ENCODE measurements around the gene RTN1. TPM values are rescaled to one million over a fixed set of nuclear protein-coding genes. Genes with fewer than 3 reads are reported as not detected.
"Not testable (repeated sequence)": the region's sequence is repeated elsewhere in the genome, so short reads cannot be mapped to it uniquely, and the experiment has no call there.

RTN1 gene
- total RNA-seq, 1 experiment from 2014 or later: 5.3 TPM

GRCh38 chr14:59705245-59705644 lies 165.3 kb downstream of the RTN1 start:
- no peak for DNase-seq (ENCODE audit: low read depth)

DNA sequence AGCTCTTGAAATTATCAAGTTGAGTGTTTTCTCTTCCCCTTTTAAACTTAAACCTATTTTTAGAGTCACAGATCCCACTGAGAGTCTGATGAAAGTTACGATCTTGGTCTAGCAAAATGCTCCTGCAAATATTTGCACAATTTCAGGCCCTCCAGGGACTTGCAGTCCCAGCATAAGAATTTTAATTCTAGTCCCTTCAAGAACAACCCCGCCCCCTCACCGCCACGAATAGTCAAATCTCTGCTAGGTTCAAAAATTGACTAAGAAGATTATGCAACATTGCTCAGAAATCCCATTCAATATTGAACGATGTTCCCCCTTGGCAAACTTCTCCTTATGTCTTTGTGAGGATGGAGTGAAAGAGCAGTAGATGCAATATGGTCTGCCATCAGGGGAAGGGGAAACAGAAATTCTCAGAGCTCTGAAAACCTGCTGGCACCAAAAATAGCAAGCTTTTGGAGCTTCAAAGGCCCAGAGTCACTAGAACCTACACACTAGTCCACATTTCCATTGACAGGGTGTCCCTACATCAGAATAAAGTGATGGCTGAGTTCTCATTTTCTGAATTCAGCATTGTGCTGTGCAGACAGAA lies 166.4 kb downstream of the RTN1 start:
- DNase-seq (ENCODE audit: low read depth): no peak

GRCh38 chr14:59699442-59699841 lies 171.1 kb downstream of the RTN1 start:
- DNase-seq (ENCODE audit: low read depth): no peak

GRCh38 chr14:59698793-59699192 lies 171.8 kb downstream of the RTN1 start:
- DNase-seq (ENCODE audit: low read depth): no peak

DNA sequence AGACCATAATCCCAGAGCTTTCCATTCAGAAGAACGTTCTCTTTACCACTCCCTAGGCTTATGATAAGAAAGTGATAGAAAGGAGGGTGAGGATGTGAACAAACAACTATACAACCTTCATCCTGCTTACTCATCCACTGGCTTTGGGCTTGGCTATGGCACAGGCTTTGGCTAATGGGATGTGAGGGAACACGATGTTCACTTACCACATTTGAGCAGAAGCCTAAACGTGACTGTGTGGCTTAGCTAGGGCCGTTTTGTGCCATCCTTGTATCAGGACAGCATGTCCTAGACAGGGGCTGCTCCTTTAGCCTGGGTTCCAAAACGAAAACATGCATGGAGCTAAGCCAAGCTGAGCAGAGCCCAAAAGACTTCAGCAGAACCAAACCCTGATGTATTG lies 175.4 kb downstream of the RTN1 start:
- DNase-seq (ENCODE audit: low read depth): no peak

- DNase-seq (ENCODE audit: low read depth): no peak
These were observed 179.3 kb downstream of the RTN1 start for GRCh38 chr14:59691266-59691665.

- no peak for DNase-seq (ENCODE audit: low read depth)
These were observed 180.2 kb downstream of the RTN1 start for GRCh38 chr14:59690426-59690825.

- peak; percentile 45 for DNase-seq (ENCODE audit: low read depth)
These were observed 182.1 kb downstream of the RTN1 start for GRCh38 chr14:59688224-59689170.

- DNase-seq (ENCODE audit: low read depth): no peak
These were observed 182.9 kb downstream of the RTN1 start for GRCh38 chr14:59687663-59688062.

- DNase-seq (ENCODE audit: low read depth): no peak
These were observed 190.7 kb downstream of the RTN1 start for GRCh38 chr14:59679872-59680271.

DNA sequence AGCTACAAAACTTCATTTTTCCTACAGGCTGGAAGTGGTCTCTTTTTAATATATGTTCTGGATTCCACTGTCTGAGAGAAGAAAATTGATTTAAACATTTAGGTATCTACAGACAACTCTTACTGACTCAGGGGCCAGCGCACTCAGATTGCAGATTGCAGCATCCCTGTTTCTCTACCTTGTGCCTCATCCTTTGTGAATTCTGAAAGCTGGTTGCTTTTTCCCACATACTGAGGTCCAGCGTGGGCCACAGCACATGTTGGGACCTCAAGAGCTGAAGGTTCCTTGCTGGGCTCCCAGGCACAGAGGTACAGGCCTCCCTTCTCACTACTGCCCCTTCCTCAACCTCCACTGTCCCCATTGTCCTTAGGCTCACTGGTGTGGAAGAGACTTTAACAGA lies 192.2 kb downstream of the RTN1 start:
- no peak for DNase-seq (ENCODE audit: low read depth)

DNA sequence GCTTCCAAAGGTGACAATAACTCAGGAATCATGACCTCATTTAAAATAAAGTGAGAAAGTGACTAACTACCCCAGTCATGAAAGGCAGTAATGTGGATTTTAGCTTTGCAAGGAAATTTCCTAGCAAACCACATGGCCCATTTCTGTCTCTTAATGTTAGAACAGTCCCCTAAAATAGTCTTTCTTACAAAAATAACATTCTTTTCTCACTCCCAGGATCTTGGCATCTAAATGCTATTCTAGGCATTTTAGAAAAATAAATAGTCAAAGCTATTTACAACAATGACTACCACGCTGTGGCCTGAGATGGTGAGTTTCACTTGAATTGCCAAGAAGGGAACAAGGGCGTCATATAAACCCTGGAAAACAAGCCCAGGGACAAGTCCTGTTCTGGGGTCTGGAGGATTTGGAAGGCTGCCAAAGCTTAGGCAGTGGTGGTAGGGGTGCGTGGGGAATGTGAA lies 192.8 kb downstream of the RTN1 start:
- DNase-seq (ENCODE audit: low read depth): no peak

DNA sequence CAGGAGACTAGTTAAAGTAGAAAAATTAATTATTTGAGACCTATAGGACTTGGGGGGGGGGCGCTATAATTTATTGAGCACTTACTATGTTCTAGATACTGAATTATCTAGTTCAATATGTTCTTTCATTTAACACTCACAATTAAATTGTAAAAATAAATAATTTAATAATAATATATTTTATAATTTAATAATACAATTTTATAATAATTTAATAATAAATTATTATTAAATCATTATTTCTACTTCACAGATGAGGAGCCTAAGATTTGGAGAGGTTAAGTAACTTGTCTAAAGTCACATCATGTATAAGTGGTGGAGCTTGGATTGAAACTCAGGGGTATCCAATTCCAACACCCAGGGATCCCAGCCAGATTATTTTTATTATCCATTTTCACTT lies 195.2 kb downstream of the RTN1 start:
- no peak for DNase-seq (ENCODE audit: low read depth)

DNA sequence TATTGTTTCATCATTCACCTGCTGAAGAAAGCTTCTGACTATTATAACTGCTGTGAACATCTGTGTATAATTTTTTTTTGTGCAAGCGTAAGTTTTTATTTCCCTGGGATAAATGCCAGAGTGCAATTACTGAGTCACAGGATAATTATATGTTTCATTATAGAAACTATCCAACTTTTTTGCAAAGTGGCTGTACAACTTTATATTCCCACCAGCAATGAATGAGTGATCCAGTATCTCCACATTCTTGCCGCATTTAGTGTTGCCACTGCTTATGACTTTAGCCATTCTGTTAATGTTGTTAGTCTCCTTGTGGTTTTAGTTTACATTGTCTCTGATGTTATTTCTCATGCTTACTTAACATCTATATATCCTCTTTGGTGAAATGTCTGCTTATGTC lies 205.8 kb downstream of the RTN1 start:
- DNase-seq (ENCODE audit: low read depth): peak; percentile 55

DNA sequence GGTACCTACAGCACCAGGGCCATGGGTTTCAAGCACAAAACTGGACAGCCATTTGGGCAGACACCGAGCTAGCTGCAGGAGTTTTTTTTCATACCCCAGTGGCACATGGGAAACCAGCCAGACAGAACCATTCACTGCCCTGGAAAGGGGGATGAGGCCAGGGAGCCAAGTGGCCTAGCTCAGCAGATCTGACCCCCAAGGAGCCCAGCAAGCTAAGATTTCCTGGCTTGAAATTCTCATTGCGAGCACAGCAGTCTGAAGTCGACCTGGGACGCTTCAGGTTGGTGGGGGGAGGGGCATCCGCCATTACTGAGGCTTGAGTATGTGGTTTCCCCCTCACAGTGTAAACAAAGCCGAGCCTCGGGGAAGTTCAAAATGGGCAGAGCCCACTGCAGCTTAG lies 212.8 kb downstream of the RTN1 start:
- no peak for DNase-seq (ENCODE audit: low read depth)

DNA sequence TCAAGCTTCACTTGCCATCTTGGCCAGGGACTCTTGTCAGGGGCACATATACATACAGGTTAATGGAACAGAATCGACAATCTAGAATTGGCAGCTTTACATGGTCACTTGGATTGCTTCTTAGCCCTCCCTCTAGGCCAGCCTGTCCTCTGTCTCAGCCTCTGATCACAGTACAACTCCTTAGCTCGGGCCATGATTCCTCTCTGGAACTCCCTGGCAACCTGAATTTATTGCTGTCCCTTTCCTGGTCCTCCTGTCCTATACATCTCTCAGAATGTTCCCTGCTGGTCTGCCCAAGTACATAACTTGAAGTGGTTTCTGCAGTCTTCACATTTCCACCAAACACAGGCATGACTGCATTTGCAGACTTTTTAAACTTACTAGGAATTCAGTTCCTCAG lies 214.1 kb downstream of the RTN1 start:
- DNase-seq (ENCODE audit: low read depth): no peak

GRCh38 chr14:59654131-59654530 lies 216.4 kb downstream of the RTN1 start:
- not testable (repeated sequence) for DNase-seq (ENCODE audit: low read depth)

GRCh38 chr14:59646832-59647231 lies 223.7 kb downstream of the RTN1 start:
- DNase-seq (ENCODE audit: low read depth): not testable (repeated sequence)

GRCh38 chr14:59638885-59639284 lies 231.7 kb downstream of the RTN1 start:
- no peak for DNase-seq (ENCODE audit: low read depth)

DNA sequence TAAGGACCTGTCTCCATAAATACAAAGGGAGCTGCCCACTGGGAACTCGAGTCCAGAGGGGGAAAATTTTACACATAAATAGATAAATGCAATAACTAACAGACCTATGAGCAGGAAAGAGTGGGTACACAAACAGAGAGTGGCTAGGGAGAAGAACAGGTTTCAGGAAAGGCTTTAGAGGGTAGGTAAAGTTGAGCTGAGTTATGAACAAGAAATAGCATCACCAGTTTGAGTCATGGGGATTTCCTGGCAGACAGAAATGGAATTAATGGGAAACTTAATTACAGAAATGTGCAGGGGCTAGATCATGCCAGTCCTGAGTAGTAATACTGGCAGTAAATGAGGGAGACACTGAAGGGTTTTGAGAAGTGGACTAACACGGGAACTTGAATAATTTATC lies 236.0 kb downstream of the RTN1 start:
- no peak for DNase-seq (ENCODE audit: low read depth)

GRCh38 chr14:59633486-59633885 lies 237.1 kb downstream of the RTN1 start:
- no peak for DNase-seq (ENCODE audit: low read depth)

DNA sequence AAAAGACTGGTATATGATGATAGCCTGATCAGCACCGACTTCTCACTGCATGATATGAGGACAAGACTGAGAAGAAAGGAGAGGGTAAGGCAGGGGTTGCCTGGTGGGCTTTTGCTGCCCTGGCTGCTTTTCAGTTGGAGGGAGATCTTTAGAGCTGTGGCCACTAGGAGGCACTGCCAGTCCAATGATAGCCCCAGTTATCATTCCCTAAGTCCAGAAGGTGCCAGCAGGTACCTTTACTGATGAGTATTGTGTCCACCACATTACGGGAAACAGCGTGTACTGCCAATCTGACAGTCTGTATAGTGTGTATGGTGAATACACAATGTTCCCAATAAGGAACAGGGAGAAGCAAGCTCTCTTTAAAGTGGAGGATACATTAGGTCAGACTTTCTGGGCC lies 238.2 kb downstream of the RTN1 start:
- DNase-seq (ENCODE audit: low read depth): peak; percentile 39

GRCh38 chr14:59631237-59631636 lies 239.3 kb downstream of the RTN1 start:
- peak; percentile 39 for DNase-seq (ENCODE audit: low read depth)
